Renal cortex interstitium (tissue), 11 donors: Measurements from ENCODE around the gene FSTL1. TPM values are rescaled to one million over a fixed set of nuclear protein-coding genes. Genes with fewer than 3 reads are reported as not detected.

Experiments used
- DNase-seq, 11 donors: peaks; one replicate each; pipeline ENCODE4 v3.0.0-alpha.2; 2013; ENCODE audit warnings: low read depth in 9 of 11, low spot score in 4 of 11; ENCODE audit errors: extremely low read depth in 1 of 11
- polyA plus RNA-seq, 3 donors: library from polyadenylated mRNA; unstranded; fragments of 120-200 nt; gene quantifications; one replicate each; pipeline ENCODE4 v1.2.1, GENCODE V29; 2013; ENCODE audit not compliant: insufficient read length in 3 of 3

FSTL1 gene
- polyA plus RNA-seq, 3 donors: 491 to 605 (median 545) TPM

GRCh38 chr3:120448756-120449155 is 2.0 kb downstream of the FSTL1 start:
- no peak for DNase-seq

GRCh38 chr3:120446891-120447668 is 3.7 kb downstream of the FSTL1 start:
- no peak for DNase-seq

GRCh38 chr3:120445654-120446053 is 5.1 kb downstream of the FSTL1 start:
- no peak for DNase-seq

- peak in 1 of 11 donors; percentile 56 for DNase-seq
Observed at GRCh38 chr3:120443626-120444123, 7.1 kb downstream of the FSTL1 start.

- DNase-seq: no peak
Observed at GRCh38 chr3:120442975-120443517, 7.7 kb downstream of the FSTL1 start.

- no peak for DNase-seq
Observed at GRCh38 chr3:120441776-120442175, 9.0 kb downstream of the FSTL1 start.

GRCh38 chr3:120440762-120441161 is 10.0 kb downstream of the FSTL1 start:
- DNase-seq: no peak

GRCh38 chr3:120440001-120440703 is 10.6 kb downstream of the FSTL1 start:
- DNase-seq: no peak

- DNase-seq: peak in 5 of 11 donors; percentile 60 to 86 (median 79)
Observed at GRCh38 chr3:120438665-120439370, 12.0 kb downstream of the FSTL1 start.

GRCh38 chr3:120438216-120438615 is 12.6 kb downstream of the FSTL1 start:
- no peak for DNase-seq

- no peak for DNase-seq
Observed at GRCh38 chr3:120437559-120437958, 13.2 kb downstream of the FSTL1 start.

- no peak for DNase-seq
Observed at GRCh38 chr3:120436523-120437050, 14.2 kb downstream of the FSTL1 start.

GRCh38 chr3:120435621-120436020 is 15.2 kb downstream of the FSTL1 start:
- no peak for DNase-seq

GRCh38 chr3:120433662-120434331 is 17.0 kb downstream of the FSTL1 start:
- DNase-seq: no peak

- peak in 3 of 11 donors; percentile 60 to 82 (median 61) for DNase-seq
Observed at GRCh38 chr3:120432150-120432860, 18.5 kb downstream of the FSTL1 start.

- no peak for DNase-seq
Observed at GRCh38 chr3:120429921-120430361, 20.9 kb downstream of the FSTL1 start.

- no peak for DNase-seq
Observed at GRCh38 chr3:120428924-120429323, 21.9 kb downstream of the FSTL1 start.

GRCh38 chr3:120427201-120427600 is 23.6 kb downstream of the FSTL1 start:
- DNase-seq: no peak
